NOMO-1 treated with DMSO at 0.1 percent for 48 hours (cell line): ENCODE data around the gene NOL3.
A peak's percentile ranks its signal among the peaks of the same experiment; 100 is the strongest.

ENCODE experiments used
- DNase-seq: peaks from one replicate; lab custom pipeline; 2025; ENCODE audit not compliant: unreplicated experiment; lab: John Stamatoyannopoulos, UW

The NOL3 gene

GRCh38 chr16:67188323-67188722 is 18.0 kb downstream of the NOL3 start:
- DNase-seq: no peak

- no peak for DNase-seq
These were observed 18.5 kb downstream of the NOL3 start for GRCh38 chr16:67188798-67189197.

GRCh38 chr16:67190041-67190440 is 19.7 kb downstream of the NOL3 start, which contains the start of gene EXOC3L1:
EXOC3L1 (minus strand) TSS chr16:67190136; CDS start chr16:67189676, 460 bp downstream.
- no peak for DNase-seq

- DNase-seq: no peak
These were observed 20.4 kb downstream of the NOL3 start for GRCh38 chr16:67190448-67191399.

GRCh38 chr16:67191411-67191994 is 21.2 kb downstream of the NOL3 start:
- no peak for DNase-seq

GRCh38 chr16:67191995-67192681 is 21.8 kb downstream of the NOL3 start, which contains the start of gene E2F4:
E2F4 (plus strand) TSS chr16:67192155; CDS start chr16:67192228, 73 bp downstream.
- DNase-seq: peak; percentile 95

- no peak for DNase-seq
These were observed 22.5 kb downstream of the NOL3 start for GRCh38 chr16:67192781-67193361.

- no peak for DNase-seq
These were observed 23.2 kb downstream of the NOL3 start for GRCh38 chr16:67193536-67193935.

- DNase-seq: no peak
These were observed 23.9 kb downstream of the NOL3 start for GRCh38 chr16:67194260-67194659.

- DNase-seq: no peak
These were observed 25.3 kb downstream of the NOL3 start for GRCh38 chr16:67195676-67196075.

- no peak for DNase-seq
These were observed 26.5 kb downstream of the NOL3 start for GRCh38 chr16:67196881-67197280.

GRCh38 chr16:67197704-67198103 is 27.4 kb downstream of the NOL3 start:
- no peak for DNase-seq

- DNase-seq: no peak
These were observed 27.9 kb downstream of the NOL3 start for GRCh38 chr16:67198238-67198734.

GRCh38 chr16:67199011-67199807 is 28.9 kb downstream of the NOL3 start, which contains the start of gene ELMO3:
ELMO3 (plus strand) TSS chr16:67199131; CDS start chr16:67199327, 196 bp downstream.
- DNase-seq: no peak

GRCh38 chr16:67199808-67200198 is 29.5 kb downstream of the NOL3 start:
- no peak for DNase-seq

GRCh38 chr16:67200491-67200890 is 30.2 kb downstream of the NOL3 start:
- no peak for DNase-seq

GRCh38 chr16:67201411-67202345 is 31.3 kb downstream of the NOL3 start:
- no peak for DNase-seq

GRCh38 chr16:67202426-67202825 is 32.1 kb downstream of the NOL3 start:
- no peak for DNase-seq

- no peak for DNase-seq
These were observed 32.7 kb downstream of the NOL3 start for GRCh38 chr16:67202956-67203493.
